ENCODE measurements around the gene SCAP.
"Not testable (repeated sequence)": the region's sequence is repeated elsewhere in the genome, so short reads cannot be mapped to it uniquely, and the experiment has no call there.

The SCAP gene

DNA sequence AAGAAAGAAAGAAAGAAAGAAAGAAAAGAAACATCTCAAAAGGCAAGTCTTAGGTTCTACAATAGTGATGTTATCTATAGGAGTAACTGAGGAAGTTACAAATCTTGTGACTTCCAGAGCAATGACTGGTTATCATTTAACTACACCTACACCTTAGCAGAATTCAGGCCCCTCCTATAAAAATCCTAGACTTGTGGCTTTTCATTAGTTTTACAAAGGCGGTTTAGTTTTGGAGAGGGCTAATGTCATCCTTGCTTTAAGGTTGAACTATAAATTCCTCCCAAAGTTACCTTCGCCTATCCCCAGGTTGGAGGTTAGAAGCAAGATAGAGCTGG lies 4.1 kb upstream of the SCAP start:
- DNase-seq = no peak

- no peak for DNase-seq
Observed at GRCh38 chr3:47478022-47478421, 2.3 kb upstream of the SCAP start.

DNA sequence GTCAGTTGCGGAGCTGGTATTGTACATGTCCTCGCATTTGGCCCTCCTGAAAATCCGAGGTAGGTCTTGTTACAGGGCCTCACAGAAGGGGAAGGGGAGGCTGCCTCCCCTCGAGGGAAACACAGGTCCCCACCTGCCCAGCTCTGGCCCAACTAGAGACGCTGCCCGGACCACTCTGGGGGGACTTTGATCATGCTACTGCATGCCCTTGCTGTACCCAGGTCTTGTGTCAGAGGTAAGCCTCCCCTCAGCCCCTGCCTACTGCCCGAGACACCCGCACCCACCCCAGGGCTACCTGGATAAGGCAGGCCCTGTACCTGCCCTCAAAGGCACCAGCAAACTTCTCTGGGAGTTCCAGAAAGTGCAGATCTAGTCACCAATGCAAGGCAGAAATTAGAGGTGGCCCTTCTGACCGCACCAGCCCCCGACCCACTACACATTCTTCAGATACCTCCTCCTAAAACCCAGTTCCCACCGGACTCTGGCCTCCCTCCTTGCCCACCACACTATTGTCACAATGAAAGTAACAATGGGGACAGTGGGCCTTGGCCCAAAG lies 981 bp upstream of the SCAP start:
- no peak for DNase-seq

DNA sequence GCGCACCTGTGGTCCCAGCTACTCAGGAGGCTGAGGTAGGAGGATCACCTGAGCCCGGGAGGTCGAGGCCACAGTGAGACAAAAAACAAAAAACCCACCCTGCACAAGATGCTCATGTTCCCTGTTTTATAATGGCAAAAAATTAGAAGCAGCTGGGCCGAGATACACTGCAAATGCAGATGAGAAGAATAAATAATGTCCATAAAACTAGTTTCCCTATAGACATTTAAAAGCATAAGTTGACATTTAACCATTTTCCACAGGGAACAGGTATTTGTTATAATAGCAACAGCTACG lies 537 bp upstream of the SCAP start:
- DNase-seq = no peak

GRCh38 chr3:47475029-47475569 lies 642 bp downstream of the SCAP start:
- no peak for DNase-seq

DNA sequence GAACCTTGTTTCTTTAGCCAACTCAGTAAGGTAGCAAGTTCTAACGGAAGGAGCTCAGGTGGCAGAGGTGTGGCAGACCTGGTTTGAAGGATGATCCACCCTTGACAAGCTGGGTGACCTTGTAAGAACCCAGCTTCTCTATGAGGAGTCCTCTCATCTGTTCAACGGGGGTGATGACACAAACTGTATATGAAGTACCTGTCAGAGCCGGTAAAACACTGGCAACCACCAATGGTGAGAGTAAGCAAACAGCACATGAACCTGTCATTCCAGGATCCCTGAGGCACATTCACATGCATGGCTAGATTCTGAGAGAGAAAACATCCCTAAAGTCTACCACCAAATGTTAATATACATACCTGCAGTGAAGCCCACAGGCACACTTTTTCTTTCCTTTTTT lies 2.4 kb downstream of the SCAP start:
- no peak for DNase-seq

GRCh38 chr3:47469616-47470015 lies 6.1 kb downstream of the SCAP start:
- no peak for DNase-seq

DNA sequence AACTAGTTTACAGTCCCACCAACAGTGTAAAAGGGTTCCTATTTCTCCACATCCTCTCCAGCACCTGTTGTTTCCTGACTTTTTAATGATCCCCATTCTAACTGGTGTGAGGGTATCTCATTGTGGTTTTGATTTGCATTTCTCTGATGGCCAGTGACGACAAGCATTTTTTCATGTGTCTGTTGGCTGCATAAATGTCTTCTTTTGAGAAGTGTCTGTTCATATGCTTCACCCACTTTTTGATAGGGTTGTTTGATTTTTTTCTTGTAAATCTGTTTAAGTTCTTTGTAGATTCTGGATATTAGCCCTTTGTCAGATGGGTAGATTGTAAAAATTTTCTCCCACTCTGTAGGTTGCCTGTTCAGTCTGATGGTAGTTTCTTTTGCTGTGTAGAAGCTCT lies 7.4 kb downstream of the SCAP start:
- not testable (repeated sequence) for DNase-seq

DNA sequence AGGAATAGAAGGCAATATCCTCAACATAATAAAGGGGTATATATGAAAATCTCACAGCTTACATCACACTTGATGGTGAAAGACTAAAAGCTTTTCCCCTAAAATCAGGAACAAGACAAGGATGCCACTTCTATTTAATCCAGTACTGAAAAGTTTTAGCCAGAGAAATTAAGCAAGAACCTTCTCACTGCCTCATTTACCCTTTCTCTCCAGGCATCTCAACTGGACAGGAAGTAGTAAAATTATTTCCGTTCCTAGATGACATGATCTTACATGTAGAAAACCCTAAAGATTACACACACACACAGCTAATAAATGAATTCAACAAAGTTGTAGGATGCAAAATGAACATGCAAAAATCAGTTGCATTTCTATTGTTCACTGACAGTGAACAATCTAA lies 11.2 kb downstream of the SCAP start:
- no peak for DNase-seq

DNA sequence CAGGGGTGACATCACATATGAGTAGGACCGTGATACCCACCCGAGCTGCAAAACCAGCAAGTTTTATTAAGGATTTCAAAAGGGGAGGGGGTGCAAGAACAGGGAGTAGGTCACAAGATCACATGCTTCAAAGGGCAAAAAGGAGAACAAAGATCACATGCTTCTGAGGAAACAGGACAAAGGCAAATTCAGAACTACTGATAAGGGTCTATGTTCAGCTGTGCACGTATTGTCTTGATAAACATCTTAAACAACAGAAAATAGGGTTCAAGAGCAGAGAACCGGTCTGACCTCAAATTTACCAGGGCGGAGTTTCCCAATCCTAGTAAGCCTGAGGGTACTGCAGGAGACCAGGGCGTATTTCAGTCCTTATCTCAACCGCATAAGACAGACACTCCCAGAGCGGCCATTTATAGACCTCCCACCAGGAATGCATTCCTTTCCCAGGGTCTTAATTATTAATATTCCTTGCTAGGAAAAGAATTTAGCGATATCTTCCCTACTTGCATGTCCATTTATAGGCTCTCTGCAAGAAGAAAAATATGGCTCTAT lies 16.1 kb downstream of the SCAP start:
- not testable (repeated sequence) for DNase-seq

DNA sequence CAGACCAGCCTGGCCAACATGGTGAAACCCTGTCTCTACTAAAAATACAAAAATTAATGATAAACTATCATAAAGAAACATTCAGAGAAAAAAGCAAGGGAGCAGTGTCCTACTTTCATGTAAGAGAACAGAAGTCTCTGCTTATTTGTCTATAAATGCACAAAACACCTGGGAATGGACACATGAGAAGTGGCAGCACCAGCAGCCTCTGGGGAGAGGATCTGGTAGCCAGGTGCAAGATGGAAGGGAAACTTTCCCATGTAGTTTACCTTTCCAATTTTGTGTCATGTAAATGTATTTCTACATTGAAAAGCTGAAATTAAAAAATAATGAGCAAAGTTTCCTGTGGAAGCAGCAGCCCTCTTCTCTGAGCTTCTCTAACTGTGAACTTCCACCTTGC lies 18.8 kb downstream of the SCAP start:
- DNase-seq = no peak

- DNase-seq = no peak
Observed at GRCh38 chr3:47455806-47456452, 19.8 kb downstream of the SCAP start.

DNA sequence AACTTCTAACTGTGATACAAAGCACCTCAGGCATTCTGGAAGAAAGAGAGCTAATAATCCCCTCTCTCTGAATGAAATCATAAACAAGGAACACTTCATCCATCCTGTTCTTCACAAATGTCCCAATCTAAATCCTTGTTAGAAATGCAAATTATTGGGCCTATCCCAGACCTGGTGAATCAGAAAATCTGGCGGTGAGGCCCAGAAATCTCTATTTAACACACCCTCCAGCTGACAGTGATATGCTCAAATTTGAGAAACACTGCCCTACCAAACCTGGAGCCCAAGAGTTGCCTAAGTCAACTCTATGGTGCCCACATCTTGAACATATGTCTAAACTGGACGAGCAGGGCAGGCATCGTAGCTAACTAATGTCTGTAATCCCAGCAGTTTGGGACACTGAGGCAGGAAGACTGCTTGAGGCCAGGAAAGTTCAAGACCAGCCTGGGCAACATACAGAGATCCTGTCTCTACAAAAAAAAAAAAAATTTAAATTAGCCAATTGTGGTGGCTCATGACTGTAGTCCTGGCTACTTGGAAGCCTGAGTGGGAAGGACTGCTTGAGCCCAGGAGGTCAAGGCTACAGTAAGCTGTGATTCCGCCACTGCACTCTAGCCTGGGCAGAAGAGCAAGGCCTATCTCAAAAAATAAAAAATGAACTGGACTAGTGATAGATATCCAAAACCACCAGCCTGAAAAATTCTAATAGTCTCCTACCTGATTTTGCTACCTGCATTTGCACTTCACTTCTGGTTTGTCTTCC lies 23.1 kb downstream of the SCAP start:
- DNase-seq = no peak

DNA sequence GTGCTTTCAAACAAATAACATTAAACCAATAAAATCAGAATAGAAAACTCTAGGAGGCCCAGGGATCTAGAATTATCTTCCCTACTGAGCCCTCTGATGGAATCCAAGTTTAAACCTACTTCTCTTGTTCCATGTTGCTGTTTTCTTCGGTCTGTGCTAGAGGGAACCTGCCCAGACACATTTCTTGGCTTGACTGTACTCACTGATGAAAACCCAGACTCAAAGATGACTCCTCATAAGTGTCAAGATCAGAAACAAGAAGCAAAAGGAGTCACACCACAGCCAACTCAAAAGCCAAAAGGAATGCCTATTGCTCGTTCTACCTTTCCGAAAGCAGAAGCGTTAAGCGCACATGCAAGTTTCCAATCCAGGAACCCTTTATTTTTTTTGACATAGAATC lies 31.6 kb downstream of the SCAP start:
- DNase-seq = no peak

DNA sequence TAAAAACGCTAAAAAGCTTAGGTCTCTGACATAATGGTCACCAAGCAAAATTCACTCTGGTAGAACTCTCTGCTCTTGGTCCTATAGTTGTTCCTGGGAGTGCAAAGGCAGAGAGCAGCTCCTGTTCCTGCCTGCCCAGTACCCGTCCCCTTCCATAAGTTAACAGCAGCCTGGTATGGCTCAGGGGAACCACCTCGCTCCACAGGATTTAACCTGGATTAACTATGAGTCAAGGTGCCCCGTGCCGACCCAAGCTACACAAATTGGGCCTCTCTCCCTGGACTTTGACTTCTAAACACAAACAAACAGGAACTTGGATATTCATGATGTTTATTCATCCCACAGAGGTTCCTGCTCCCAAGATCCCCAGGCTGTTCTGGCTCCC lies 32.1 kb downstream of the SCAP start:
- DNase-seq = no peak

DNA sequence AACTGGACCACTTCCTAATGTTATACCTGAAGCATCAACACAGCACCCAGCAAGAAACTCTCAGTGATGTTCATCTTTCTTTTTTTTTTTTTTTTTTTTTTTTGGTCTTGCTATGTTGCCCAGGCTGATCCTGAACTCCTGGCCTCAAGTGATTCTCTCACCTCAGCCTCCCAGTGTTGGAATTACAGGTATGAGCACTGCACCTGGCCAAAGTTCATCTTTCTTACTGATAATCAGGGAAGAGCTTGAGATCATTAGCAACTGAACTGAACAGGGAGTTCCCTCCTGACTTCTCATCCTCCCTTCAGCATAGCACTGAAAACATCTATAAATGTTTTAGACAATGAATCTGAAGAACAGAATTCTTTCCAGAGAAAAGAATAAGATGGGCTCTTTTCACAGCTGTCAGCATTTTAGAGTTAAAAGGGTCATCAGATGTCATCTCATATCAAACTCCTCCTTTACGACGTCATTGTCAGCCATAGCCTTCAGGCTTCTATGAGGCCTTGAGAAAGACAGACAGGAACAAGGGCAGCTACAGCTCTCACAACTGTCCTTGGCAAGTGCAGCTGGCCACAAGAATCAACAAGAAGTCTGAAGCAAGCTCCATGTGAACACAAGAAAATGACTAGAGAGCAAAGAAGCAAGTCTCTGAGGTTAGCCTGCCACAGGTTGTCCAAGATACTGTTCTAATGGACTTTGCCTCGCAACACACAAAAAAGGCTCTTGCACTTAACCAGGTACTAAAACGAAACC lies 33.8 kb downstream of the SCAP start:
- no peak for DNase-seq

- DNase-seq = no peak
Observed at GRCh38 chr3:47440131-47440530, 35.6 kb downstream of the SCAP start.

DNA sequence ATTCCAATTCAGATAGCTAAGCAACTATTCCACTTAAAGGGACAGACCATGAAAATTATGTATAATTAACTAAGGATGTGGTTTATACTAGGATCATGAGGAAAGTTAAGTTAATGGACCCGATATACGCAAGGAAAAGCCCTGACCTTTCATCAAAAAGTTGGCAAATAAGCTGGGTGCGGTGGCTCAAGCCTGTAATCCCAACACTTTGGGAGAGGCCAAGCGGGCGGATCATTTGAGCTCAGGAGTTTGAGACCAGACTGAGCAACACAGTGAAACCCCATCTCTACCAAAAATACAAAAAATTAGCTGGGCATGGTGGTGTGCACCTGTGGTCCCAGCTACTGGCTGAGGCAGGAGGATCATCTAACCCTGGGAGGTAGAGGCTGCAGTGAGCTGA lies 39.6 kb downstream of the SCAP start:
- no peak for DNase-seq

GRCh38 chr3:47434849-47435248 lies 40.9 kb downstream of the SCAP start:
- no peak for DNase-seq

- no peak for DNase-seq
Observed at GRCh38 chr3:47433796-47434195, 41.9 kb downstream of the SCAP start.

DNA sequence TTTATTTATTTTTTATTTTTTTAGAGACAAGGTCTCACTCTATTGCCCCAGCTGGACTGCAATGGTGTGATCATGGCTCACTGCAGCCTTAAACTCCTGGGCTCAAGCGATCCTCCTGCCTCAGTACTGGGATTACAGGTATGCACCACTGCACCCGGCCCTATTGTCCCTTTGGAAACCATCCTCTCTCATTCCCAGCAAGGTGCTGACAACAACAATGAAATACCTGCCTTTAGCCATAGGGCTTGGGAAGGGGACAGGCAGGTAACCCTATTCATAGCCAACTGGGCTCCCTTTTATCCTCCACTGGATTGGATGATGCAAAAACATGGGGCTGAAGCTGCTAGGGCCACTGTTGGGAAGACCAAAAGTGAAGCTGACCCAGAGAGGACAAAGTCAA lies 43.1 kb downstream of the SCAP start:
- no peak for DNase-seq

- no peak for DNase-seq
Observed at GRCh38 chr3:47431225-47431624, 44.5 kb downstream of the SCAP start.

DNA sequence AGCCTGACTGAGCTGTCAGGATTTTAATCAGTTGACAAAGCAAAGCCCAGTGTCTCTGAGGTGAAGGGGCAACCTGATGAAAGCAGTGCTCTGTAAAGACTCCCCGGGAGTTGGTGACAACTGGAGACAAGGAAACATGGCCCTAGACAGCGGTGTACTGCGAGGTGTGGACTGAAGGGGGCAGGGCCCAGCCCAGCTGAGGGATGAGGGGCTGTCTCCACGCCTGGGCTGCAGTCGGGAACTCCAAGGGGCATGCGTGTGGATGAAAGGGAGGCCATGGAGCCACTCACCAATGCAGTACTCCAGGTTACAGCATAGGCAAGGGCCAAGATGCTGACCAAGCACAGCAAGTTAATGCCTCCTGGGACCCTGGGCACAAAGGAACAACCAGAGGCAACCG lies 45.1 kb downstream of the SCAP start:
- no peak for DNase-seq
